ENCODE data around the gene ZSWIM1. TPM values are rescaled to one million over a fixed set of nuclear protein-coding genes. Genes with fewer than 3 reads are reported as not detected.
"Not testable (repeated sequence)": the region's sequence is repeated elsewhere in the genome, so short reads cannot be mapped to it uniquely, and the experiment has no call there.

Gene ZSWIM1
- total RNA-seq, 1 donor from 2014 or later, result 7.2 TPM

- no peak for ATAC-seq
These were observed 29.0 kb downstream of the ZSWIM1 start for GRCh38 chr20:45909817-45910669.

GRCh38 chr20:45910670-45911485, 29.9 kb downstream of the ZSWIM1 start:
- peak; percentile 94 for ATAC-seq

GRCh38 chr20:45911486-45912343, 30.7 kb downstream of the ZSWIM1 start, which contains the start of gene PLTP:
Gene PLTP, minus strand, starts transcription at chr20:45912155. Its CDS starts 703 bp downstream, at chr20:45911452.
- ATAC-seq, result peak; percentile 15

GRCh38 chr20:45912344-45912682, 31.3 kb downstream of the ZSWIM1 start:
- no peak for ATAC-seq

GRCh38 chr20:45913116-45913515, 32.1 kb downstream of the ZSWIM1 start:
- ATAC-seq, result no peak

GRCh38 chr20:45917790-45918141, 36.7 kb downstream of the ZSWIM1 start:
- ATAC-seq, result no peak

GRCh38 chr20:45918182-45918737, 37.2 kb downstream of the ZSWIM1 start:
- no peak for ATAC-seq

- no peak for ATAC-seq
These were observed 37.9 kb downstream of the ZSWIM1 start for GRCh38 chr20:45918779-45919537.

GRCh38 chr20:45919542-45920399, 38.7 kb downstream of the ZSWIM1 start:
- no peak for ATAC-seq

- no peak for ATAC-seq
These were observed 39.7 kb downstream of the ZSWIM1 start for GRCh38 chr20:45920462-45921336.

GRCh38 chr20:45921337-45922189, 40.5 kb downstream of the ZSWIM1 start:
- no peak for ATAC-seq

GRCh38 chr20:45924391-45925261, 43.6 kb downstream of the ZSWIM1 start:
- ATAC-seq, result no peak

- no peak for ATAC-seq
These were observed 44.9 kb downstream of the ZSWIM1 start for GRCh38 chr20:45925821-45926506.

- no peak for ATAC-seq
These were observed 45.7 kb downstream of the ZSWIM1 start for GRCh38 chr20:45926731-45927070.

GRCh38 chr20:45927071-45927878, 46.2 kb downstream of the ZSWIM1 start:
- peak; percentile 10 for ATAC-seq

- ATAC-seq, result not testable (repeated sequence)
These were observed 50.7 kb downstream of the ZSWIM1 start for GRCh38 chr20:45931680-45932079.
